ENCODE measurements around the gene MACF1. TPM values are rescaled to one million over a fixed set of nuclear protein-coding genes. Genes with fewer than 3 reads are reported as not detected.

The MACF1 gene
- total and polyA plus RNA-seq, 2 donors from 2014 or later = 65.7 to 387 TPM

- FAIRE-seq (no peak), DNase-seq (no peak)
- intact Hi-C loops (cut with DNase I) = no loop called here
- peaks cover 19 to 58% (median 36%) of the 10 kb centered on the region in 3 donors for H3K36me3 ChIP-seq (ENCODE audit: control insufficient read depth in 2 of 3, insufficient read depth in 3 of 3, low read length in 3 of 3)
- no peaks in the 10 kb centered on the region for H3K27me3 ChIP-seq (ENCODE audit: control insufficient read depth, insufficient read depth, low read length)
- TF ChIP-seq CTCF (IDR thresholded peaks at IDR 0.05; ENCODE audit: borderline replicate concordance, extremely low read depth, insufficient read depth) = no peak
- H3K4me3 ChIP-seq (ENCODE audit: low read length in 3 of 3) = no peak overlapping the region
- H3K4me1 ChIP-seq (ENCODE audit: control insufficient read depth in 2 of 3, insufficient read depth in 2 of 3, low read depth in 1 of 3, low read length in 3 of 3) = peaks cover 0 to 3% (median 0%) of the 10 kb centered on the region in 3 donors
- no peaks in the 10 kb centered on the region for H3K9me3 ChIP-seq (ENCODE audit: control insufficient read depth in 2 of 3, insufficient read depth in 1 of 3, low read length in 3 of 3)
- H3K9ac ChIP-seq (ENCODE audit: low read length in 3 of 3) = no peak overlapping the region
- no peak overlapping the region for H3K27ac ChIP-seq (ENCODE audit: low read depth in 2 of 2, low read length in 2 of 2)
These were observed 90.0 kb downstream of the MACF1 start for GRCh38 chr1:39294531-39294930.

- Histone ChIP-seq H3K27ac (ENCODE audit: low read depth in 2 of 2, low read length in 2 of 2) (no peak overlapping the region), H3K36me3 (ENCODE audit: control insufficient read depth in 2 of 3, insufficient read depth in 3 of 3, low read length in 3 of 3) (peaks cover 23 to 67% (median 42%) of the 10 kb centered on the region in 3 donors)
- intact Hi-C loops (cut with DNase I) = no loop called here
These were observed 91.4 kb downstream of the MACF1 start for GRCh38 chr1:39295901-39296300.

DNA sequence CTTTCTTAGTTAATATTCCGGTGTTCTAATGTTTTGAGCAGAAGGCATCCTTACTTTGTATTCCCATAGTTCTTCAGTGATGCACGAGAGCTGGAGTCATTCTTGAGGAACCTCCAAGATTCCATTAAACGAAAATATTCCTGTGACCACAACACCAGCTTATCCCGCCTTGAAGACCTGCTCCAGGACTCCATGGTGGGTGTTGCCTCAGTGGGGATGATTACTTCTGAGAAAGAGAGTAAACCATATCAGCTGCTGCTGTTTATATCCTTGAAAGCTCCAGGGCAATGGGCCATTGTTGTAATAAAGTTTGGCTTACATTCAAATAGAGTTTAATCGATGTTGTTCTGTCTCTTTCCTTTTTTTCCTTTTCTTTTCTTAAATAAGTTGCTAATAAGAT lies 93.1 kb downstream of the MACF1 start:
- Histone ChIP-seq H3K9ac (ENCODE audit: low read length in 3 of 3) (no peak overlapping the region), H3K4me3 (ENCODE audit: low read length in 3 of 3) (no peak overlapping the region), H3K4me1 (ENCODE audit: control insufficient read depth in 2 of 3, insufficient read depth in 2 of 3, low read depth in 1 of 3, low read length in 3 of 3) (peaks cover 0 to 3% (median 0%) of the 10 kb centered on the region in 3 donors), H3K36me3 (ENCODE audit: control insufficient read depth in 2 of 3, insufficient read depth in 3 of 3, low read length in 3 of 3) (peaks cover 22 to 57% (median 36%) of the 10 kb centered on the region in 3 donors), H3K9me3 (ENCODE audit: control insufficient read depth in 2 of 3, insufficient read depth in 1 of 3, low read length in 3 of 3) (no peaks in the 10 kb centered on the region), H3K27me3 (ENCODE audit: control insufficient read depth, insufficient read depth, low read length) (no peaks in the 10 kb centered on the region), H3K27ac (ENCODE audit: low read depth in 2 of 2, low read length in 2 of 2) (no peak overlapping the region)
- DNase-seq = no peak
- TF ChIP-seq CTCF (IDR thresholded peaks at IDR 0.05; ENCODE audit: borderline replicate concordance, extremely low read depth, insufficient read depth) = no peak
- intact Hi-C loops (cut with DNase I) = no loop called here
- FAIRE-seq = no peak

More at GRCh38 chr1:39295901-39296300, 91.4 kb downstream of the MACF1 start:
- Histone ChIP-seq H3K4me1 (ENCODE audit: control insufficient read depth in 2 of 3, insufficient read depth in 2 of 3, low read depth in 1 of 3, low read length in 3 of 3) (peaks cover 0 to 3% (median 0%) of the 10 kb centered on the region in 3 donors), H3K27me3 (ENCODE audit: control insufficient read depth, insufficient read depth, low read length) (no peaks in the 10 kb centered on the region), H3K9me3 (ENCODE audit: control insufficient read depth in 2 of 3, insufficient read depth in 1 of 3, low read length in 3 of 3) (no peaks in the 10 kb centered on the region), H3K4me3 (ENCODE audit: low read length in 3 of 3) (no peak overlapping the region), H3K9ac (ENCODE audit: low read length in 3 of 3) (no peak overlapping the region)
- DNase-seq (no peak), FAIRE-seq (no peak)
- no peak for TF ChIP-seq CTCF (IDR thresholded peaks at IDR 0.05; ENCODE audit: borderline replicate concordance, extremely low read depth, insufficient read depth)

DNA sequence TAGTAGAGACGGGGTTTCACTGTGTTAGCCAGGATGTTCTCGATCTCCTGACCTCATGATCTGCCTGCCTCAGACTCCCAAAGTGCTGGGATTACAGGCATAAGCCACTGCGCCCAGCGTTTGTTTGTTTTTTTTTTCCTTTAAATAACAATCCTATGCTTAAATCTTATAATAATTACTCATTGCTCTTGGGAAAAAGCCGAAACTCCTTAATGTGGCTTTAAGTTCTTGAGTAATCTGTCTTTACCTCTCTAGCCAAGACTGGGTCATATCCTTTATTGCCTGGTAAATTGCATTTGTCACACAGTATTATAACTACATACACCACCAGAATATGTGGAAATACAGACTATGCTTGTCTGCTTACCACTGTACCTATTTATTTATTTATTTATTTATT lies 97.1 kb downstream of the MACF1 start:
- no peak for DNase-seq
- FAIRE-seq = no peak
- Histone ChIP-seq H3K4me3 (ENCODE audit: low read length in 3 of 3) (no peak overlapping the region), H3K9ac (ENCODE audit: low read length in 3 of 3) (no peak overlapping the region), H3K27me3 (ENCODE audit: control insufficient read depth, insufficient read depth, low read length) (no peaks in the 10 kb centered on the region), H3K4me1 (ENCODE audit: control insufficient read depth in 2 of 3, insufficient read depth in 2 of 3, low read depth in 1 of 3, low read length in 3 of 3) (no peaks in the 10 kb centered on the region), H3K9me3 (ENCODE audit: control insufficient read depth in 2 of 3, insufficient read depth in 1 of 3, low read length in 3 of 3) (no peaks in the 10 kb centered on the region), H3K36me3 (ENCODE audit: control insufficient read depth in 2 of 3, insufficient read depth in 3 of 3, low read length in 3 of 3) (peaks cover 10 to 31% (median 23%) of the 10 kb centered on the region in 3 donors), H3K27ac (ENCODE audit: low read depth in 2 of 2, low read length in 2 of 2) (no peak overlapping the region)
- no peak for TF ChIP-seq CTCF (IDR thresholded peaks at IDR 0.05; ENCODE audit: borderline replicate concordance, extremely low read depth, insufficient read depth)
- intact Hi-C loops (cut with DNase I) = no loop called here

Measured in kidney (tissue), 14 donors.